ENCODE measurements around the gene SLFN12L. TPM values are rescaled to one million over a fixed set of nuclear protein-coding genes. Genes with fewer than 3 reads are reported as not detected.
"Not testable (repeated sequence)": the region's sequence is repeated elsewhere in the genome, so short reads cannot be mapped to it uniquely, and the experiment has no call there.

The SLFN12L gene
- total RNA-seq, 1 experiment from 2014 or later, result 2.7 TPM

DNA sequence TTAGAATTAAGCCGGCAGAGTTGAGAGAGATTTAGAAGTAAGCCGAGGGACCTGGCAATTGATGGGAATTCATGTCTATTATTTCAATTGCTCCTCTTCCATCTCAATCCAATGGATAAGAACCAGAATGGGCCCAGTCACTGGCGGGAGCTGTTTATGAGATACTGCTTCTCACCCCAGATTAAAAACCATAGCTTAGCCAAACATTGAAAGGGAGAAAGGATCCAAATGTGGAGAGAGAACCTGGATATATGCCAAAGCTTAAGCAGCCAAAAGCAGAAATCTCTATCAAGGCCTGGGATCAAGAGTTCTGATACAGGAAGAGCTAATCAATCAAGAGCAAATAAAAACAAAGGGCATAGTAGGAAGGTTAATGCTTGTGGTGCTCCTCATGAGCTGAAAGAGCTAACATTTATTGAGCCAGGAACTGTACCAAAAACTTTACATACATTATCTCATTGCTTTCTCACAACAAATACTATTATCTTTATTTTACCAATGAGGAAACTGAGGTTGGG is 2.8 kb downstream of the SLFN12L start:
- POLR2A ChIA-PET (ENCODE audit: low non-redundant PET), result interaction anchor here (0.5 kb wide), 1 partner anchor 161 kb away, joined by 3 read pairs; no protein-coding TSS in a partner anchor

DNA sequence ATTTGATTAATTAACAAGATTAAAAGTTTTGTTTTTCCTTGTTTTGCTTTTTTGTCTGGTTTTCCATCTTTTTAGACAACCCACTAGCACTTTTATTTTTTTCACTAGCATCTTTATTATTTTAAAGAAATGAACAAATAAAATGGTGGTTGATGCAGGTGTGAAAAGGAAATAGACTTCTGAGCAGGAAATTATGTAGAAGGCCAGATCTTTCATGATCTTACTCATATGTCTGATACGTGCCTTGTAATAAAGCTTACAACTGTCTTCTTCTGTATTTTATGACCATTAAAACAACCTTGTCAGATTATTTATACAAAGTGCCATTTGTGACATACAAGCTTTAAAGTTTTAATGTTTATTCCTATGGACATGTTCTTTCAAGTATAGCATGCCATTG is 6.3 kb downstream of the SLFN12L start:
- BruUV-seq (replicated peaks), result no TSS peak
- H3K27me3 ChIP-seq (replicated peaks; ENCODE audit: insufficient read depth, low read depth, low read length, poor library complexity), result no peaks in the 10 kb centered on the region
- ChIA-PET POLR2A (ENCODE audit: low non-redundant PET) (interaction anchor here (0.6 kb wide), 1 partner anchor 395 kb away, joined by 3 read pairs; no protein-coding TSS in a partner anchor), CTCF (no interaction called here)
- no peaks in the 10 kb centered on the region for H3K36me3 ChIP-seq (ENCODE audit: insufficient read depth, low read length, poor library complexity, severe bottlenecking)
- no peak for DNase-seq (ENCODE audit: low spot score)
- H3K27ac ChIP-seq (ENCODE audit: low read depth, low read length, poor library complexity, severe bottlenecking), result no peak overlapping the region
- no peaks in the 10 kb centered on the region for H3K9me3 ChIP-seq (ENCODE audit: low read depth, low read length, poor library complexity, severe bottlenecking)
- H3K4me1 ChIP-seq (ENCODE audit: insufficient read depth, low read length, poor library complexity, severe bottlenecking), result peaks cover 11% of the 10 kb centered on the region
- TF ChIP-seq, protein P1, sequence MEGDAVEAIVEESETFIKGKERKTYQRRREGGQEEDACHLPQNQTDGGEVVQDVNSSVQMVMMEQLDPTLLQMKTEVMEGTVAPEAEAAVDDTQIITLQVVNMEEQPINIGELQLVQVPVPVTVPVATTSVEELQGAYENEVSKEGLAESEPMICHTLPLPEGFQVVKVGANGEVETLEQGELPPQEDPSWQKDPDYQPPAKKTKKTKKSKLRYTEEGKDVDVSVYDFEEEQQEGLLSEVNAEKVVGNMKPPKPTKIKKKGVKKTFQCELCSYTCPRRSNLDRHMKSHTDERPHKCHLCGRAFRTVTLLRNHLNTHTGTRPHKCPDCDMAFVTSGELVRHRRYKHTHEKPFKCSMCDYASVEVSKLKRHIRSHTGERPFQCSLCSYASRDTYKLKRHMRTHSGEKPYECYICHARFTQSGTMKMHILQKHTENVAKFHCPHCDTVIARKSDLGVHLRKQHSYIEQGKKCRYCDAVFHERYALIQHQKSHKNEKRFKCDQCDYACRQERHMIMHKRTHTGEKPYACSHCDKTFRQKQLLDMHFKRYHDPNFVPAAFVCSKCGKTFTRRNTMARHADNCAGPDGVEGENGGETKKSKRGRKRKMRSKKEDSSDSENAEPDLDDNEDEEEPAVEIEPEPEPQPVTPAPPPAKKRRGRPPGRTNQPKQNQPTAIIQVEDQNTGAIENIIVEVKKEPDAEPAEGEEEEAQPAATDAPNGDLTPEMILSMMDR (conservative IDR thresholded peaks at IDR 0.05; ENCODE audit: low read depth, low read length), result no peak
- no peak for TF ChIP-seq EZH2 (IDR thresholded peaks at IDR 0.05; ENCODE audit: borderline replicate concordance, low read depth, low read length, poor library complexity, severe bottlenecking)
- no peak overlapping the region for H3K4me3 ChIP-seq (ENCODE audit: low read depth, low read length, poor library complexity, severe bottlenecking)
- intact Hi-C loops (cut with micrococcal nuclease; ENCODE audit: unreplicated experiment), result loop anchor here (5.0 kb wide), 2 partner anchors 99 to 159 kb away; partner anchors contain the start of genes SLFN11 and SLFN12

More for the DNA sequence above, 2.8 kb downstream of the SLFN12L start:
- peaks cover 20% of the 10 kb centered on the region for H3K4me1 ChIP-seq (ENCODE audit: insufficient read depth, low read length, poor library complexity, severe bottlenecking)
- no TSS peak for BruUV-seq (replicated peaks)
- H3K9me3 ChIP-seq (ENCODE audit: low read depth, low read length, poor library complexity, severe bottlenecking), result no peaks in the 10 kb centered on the region
- no peak overlapping the region for H3K27ac ChIP-seq (ENCODE audit: low read depth, low read length, poor library complexity, severe bottlenecking)
- no peaks in the 10 kb centered on the region for H3K36me3 ChIP-seq (ENCODE audit: insufficient read depth, low read length, poor library complexity, severe bottlenecking)
- no peak for DNase-seq (ENCODE audit: low spot score)
- intact Hi-C loops (cut with micrococcal nuclease; ENCODE audit: unreplicated experiment), result loop anchor here (5.0 kb wide), 2 partner anchors 102 to 162 kb away; partner anchors contain the start of genes SLFN11 and SLFN12
- no peaks in the 10 kb centered on the region for H3K27me3 ChIP-seq (replicated peaks; ENCODE audit: insufficient read depth, low read depth, low read length, poor library complexity)
- no peak for TF ChIP-seq EZH2 (IDR thresholded peaks at IDR 0.05; ENCODE audit: borderline replicate concordance, low read depth, low read length, poor library complexity, severe bottlenecking)
- TF ChIP-seq, protein P1 (conservative IDR thresholded peaks at IDR 0.05; ENCODE audit: low read depth, low read length), result no peak
- CTCF ChIA-PET, result no interaction called here
- no peak overlapping the region for H3K4me3 ChIP-seq (ENCODE audit: low read depth, low read length, poor library complexity, severe bottlenecking)

DNA sequence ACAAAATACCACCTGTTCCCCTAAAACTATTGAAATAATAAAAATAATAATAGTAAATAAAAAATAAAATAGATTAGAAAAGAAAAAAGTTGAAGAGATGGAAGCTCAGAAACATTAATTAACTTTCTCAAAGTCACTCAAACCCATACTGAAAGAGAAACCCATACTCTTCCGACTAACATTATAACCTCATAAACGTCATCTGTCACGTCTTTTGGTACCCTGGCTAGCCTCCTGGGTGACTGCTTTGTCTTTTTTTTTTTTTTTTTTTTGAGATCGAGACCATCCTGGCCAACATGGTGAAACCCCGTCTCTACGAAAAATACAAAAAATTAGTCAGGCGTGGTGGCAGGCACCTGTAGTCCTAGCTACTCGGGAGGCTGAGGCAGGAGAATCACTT is 7.6 kb downstream of the SLFN12L start:
- intact Hi-C loops (cut with micrococcal nuclease; ENCODE audit: unreplicated experiment), result loop anchor here (5.0 kb wide), 2 partner anchors 98 to 158 kb away; partner anchors contain the start of genes SLFN11 and SLFN12
- H3K4me3 ChIP-seq (ENCODE audit: low read depth, low read length, poor library complexity, severe bottlenecking), result no peak overlapping the region
- H3K27ac ChIP-seq (ENCODE audit: low read depth, low read length, poor library complexity, severe bottlenecking), result no peak overlapping the region
- POLR2A ChIA-PET (ENCODE audit: low non-redundant PET), result no interaction called here
- TF ChIP-seq, protein P1 (conservative IDR thresholded peaks at IDR 0.05; ENCODE audit: low read depth, low read length), result no peak
- no peak for TF ChIP-seq EZH2 (IDR thresholded peaks at IDR 0.05; ENCODE audit: borderline replicate concordance, low read depth, low read length, poor library complexity, severe bottlenecking)
- no peaks in the 10 kb centered on the region for H3K27me3 ChIP-seq (replicated peaks; ENCODE audit: insufficient read depth, low read depth, low read length, poor library complexity)
- H3K36me3 ChIP-seq (ENCODE audit: insufficient read depth, low read length, poor library complexity, severe bottlenecking), result no peaks in the 10 kb centered on the region
- H3K9me3 ChIP-seq (ENCODE audit: low read depth, low read length, poor library complexity, severe bottlenecking), result no peaks in the 10 kb centered on the region
- peaks cover 11% of the 10 kb centered on the region for H3K4me1 ChIP-seq (ENCODE audit: insufficient read depth, low read length, poor library complexity, severe bottlenecking)
- DNase-seq (ENCODE audit: low spot score), result no peak
- CTCF ChIA-PET, result no interaction called here
- no TSS peak for BruUV-seq (replicated peaks)

- BruUV-seq (replicated peaks); H3K4me1 ChIP-seq (ENCODE audit: insufficient read depth, low read length, poor library complexity, severe bottlenecking); DNase-seq (ENCODE audit: low spot score); H3K4me3 ChIP-seq (ENCODE audit: low read depth, low read length, poor library complexity, severe bottlenecking); H3K27ac ChIP-seq (ENCODE audit: low read depth, low read length, poor library complexity, severe bottlenecking); H3K9me3 ChIP-seq (ENCODE audit: low read depth, low read length, poor library complexity, severe bottlenecking); H3K36me3 ChIP-seq (ENCODE audit: insufficient read depth, low read length, poor library complexity, severe bottlenecking); intact Hi-C loops (cut with micrococcal nuclease; ENCODE audit: unreplicated experiment); POLR2A ChIA-PET (ENCODE audit: low non-redundant PET); H3K27me3 ChIP-seq (replicated peaks; ENCODE audit: insufficient read depth, low read depth, low read length, poor library complexity); CTCF ChIA-PET: not testable (repeated sequence)
Measured at GRCh38 chr17:35529326-35529725, 8.2 kb downstream of the SLFN12L start.
